AG04449 (cell line): ENCODE data around the gene NEK2.
A peak's percentile ranks its signal among the peaks of the same experiment; 100 is the strongest.
"Not testable (repeated sequence)": the region's sequence is repeated elsewhere in the genome, so short reads cannot be mapped to it uniquely, and the experiment has no call there.

Source experiments
- CTCF ChIA-PET: fragments of 350-600 bp; formaldehyde crosslinking; extraction: SDS; loops from one replicate; lab custom pipeline; 2021; ENCODE audit warnings: antibody characterized with exemption; lab: Yijun Ruan, JAX
- POLR2A ChIA-PET: fragments of 400-600, 350-600 bp; formaldehyde crosslinking; extraction: SDS; loops from one replicate; lab custom pipeline; 2020; ENCODE audit warnings: antibody characterized with exemption, inconsistent platforms; lab: Yijun Ruan, JAX
- DNase-seq: peaks from one replicate; pipeline ENCODE4 v3.0.0-alpha.2; 2010; ENCODE audit warnings: low read depth, low spot score
- H3K4me3 ChIP-seq: 2 replicates; pipeline ENCODE4 v1.5.1; 2011; ENCODE audit warnings: low read depth, mild to moderate bottlenecking, control low read depth, low read length
- CTCF ChIP-seq: IDR thresholded peaks from one replicate; pipeline ENCODE4 v1.5.1; 2011; ENCODE audit warnings: mild to moderate bottlenecking, moderate library complexity, low read length, control low read depth, inconsistent platforms; ENCODE audit not compliant: insufficient read depth; ENCODE audit errors: missing control alignments

Gene NEK2

GRCh38 chr1:211648980-211649934 lies 26.2 kb downstream of the NEK2 start:
- POLR2A ChIA-PET: interaction anchor here (1.5 kb wide), 1 partner anchor 70 kb away, joined by 3 read pairs; the partner anchor contains the start of gene SLC30A1
- no peak for DNase-seq

GRCh38 chr1:211648336-211648735 lies 27.1 kb downstream of the NEK2 start:
- POLR2A ChIA-PET: interaction anchor here (1.5 kb wide), 1 partner anchor 69 kb away, joined by 3 read pairs; the partner anchor contains the start of gene SLC30A1
- H3K4me3 ChIP-seq: no peak overlapping the region
- CTCF ChIA-PET: interaction anchor here (0.8 to 14.4 kb wide), 7 partner anchors 9 to 327 kb away, joined by 3 to 344 read pairs (median 6); no protein-coding TSS in a partner anchor
- no peak for DNase-seq
- no peak for TF ChIP-seq CTCF

More at GRCh38 chr1:211648980-211649934, 26.2 kb downstream of the NEK2 start:
- CTCF ChIA-PET: interaction anchor here (1.5 to 14.4 kb wide), 8 partner anchors 9 to 179 kb away, joined by 3 to 344 read pairs (median 7); partner anchors contain the start of gene SLC30A1
- TF ChIP-seq CTCF: peak; percentile 50
- H3K4me3 ChIP-seq: no peak overlapping the region

GRCh38 chr1:211647711-211648121 lies 27.7 kb downstream of the NEK2 start:
- TF ChIP-seq CTCF: no peak
- DNase-seq: no peak
- ChIA-PET CTCF (interaction anchor here (0.8 to 14.4 kb wide), 9 partner anchors 8 to 326 kb away, joined by 3 to 344 read pairs (median 5); partner anchors contain the start of gene SLC30A1), POLR2A (no interaction called here)
- no peak overlapping the region for H3K4me3 ChIP-seq

- no peak overlapping the region for H3K4me3 ChIP-seq
- no peak for DNase-seq
- POLR2A ChIA-PET: no interaction called here
- TF ChIP-seq CTCF: no peak
- CTCF ChIA-PET: interaction anchor here (1.2 to 14.4 kb wide), 5 partner anchors 9 to 130 kb away, joined by 3 to 344 read pairs (median 7); partner anchors contain the start of gene SLC30A1
These were observed 28.9 kb downstream of the NEK2 start for GRCh38 chr1:211646566-211646965.

- CTCF ChIA-PET: interaction anchor here (1.4 to 14.4 kb wide), 3 partner anchors 10 to 129 kb away, joined by 3 to 344 read pairs (median 5); no protein-coding TSS in a partner anchor
- POLR2A ChIA-PET, H3K4me3 ChIP-seq: not testable (repeated sequence)
These were observed 29.8 kb downstream of the NEK2 start for GRCh38 chr1:211645601-211646000.

GRCh38 chr1:211644653-211645052 lies 30.8 kb downstream of the NEK2 start:
- H3K4me3 ChIP-seq: no peak overlapping the region
- ChIA-PET POLR2A (no interaction called here), CTCF (interaction anchor here (1.3 to 7.9 kb wide), 3 partner anchors 8 to 174 kb away, joined by 3 to 81 read pairs (median 3); no protein-coding TSS in a partner anchor)
- no peak for DNase-seq
- TF ChIP-seq CTCF: no peak

More at GRCh38 chr1:211645601-211646000, 29.8 kb downstream of the NEK2 start:
- not testable (repeated sequence) for DNase-seq
